ENCODE results near the gene RABGAP1L.

RABGAP1L gene

GRCh38 chr1:174666248-174666647 lies 506.9 kb downstream of the RABGAP1L start:
- H3K36me3 Mint-ChIP-seq (ENCODE audit: low read depth) = no peaks in the 10 kb centered on the region
- H3K27ac Mint-ChIP-seq = no peak overlapping the region
- H3K4me1 Mint-ChIP-seq = no peaks in the 10 kb centered on the region
- DNase-seq = no peak
- H3K9me3 Mint-ChIP-seq = peaks cover 18% of the 10 kb centered on the region
- TF ChIP-seq CTCF (IDR thresholded peaks at IDR 0.05) = no peak
- H3K27me3 Mint-ChIP-seq (ENCODE audit: low read depth, poor library complexity) = no peaks in the 10 kb centered on the region
- H3K4me3 Mint-ChIP-seq = no peak overlapping the region

DNA sequence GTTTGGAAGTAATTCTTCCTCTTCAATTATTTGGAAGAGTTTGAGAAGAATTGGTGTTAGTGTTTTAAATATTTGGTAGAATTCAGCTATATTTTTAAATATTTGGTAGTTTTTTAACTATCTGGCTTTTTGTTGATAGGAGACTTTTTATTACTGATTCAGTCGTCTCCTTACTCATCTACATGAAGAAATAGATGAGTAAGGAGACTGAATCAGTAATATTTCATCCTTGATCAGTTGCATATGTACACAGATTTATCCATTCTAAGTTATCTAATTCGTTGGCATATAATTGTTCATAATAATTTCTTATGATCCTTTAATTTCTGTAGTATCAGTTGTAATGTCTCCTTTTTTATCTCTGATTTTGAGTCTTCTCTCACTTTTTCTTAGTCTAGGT lies 512.5 kb downstream of the RABGAP1L start:
- H3K27me3 Mint-ChIP-seq (ENCODE audit: low read depth, poor library complexity) = no peaks in the 10 kb centered on the region
- no peak for DNase-seq
- no peak overlapping the region for H3K4me3 Mint-ChIP-seq
- peaks cover 18% of the 10 kb centered on the region for H3K9me3 Mint-ChIP-seq
- no peak for TF ChIP-seq CTCF (IDR thresholded peaks at IDR 0.05)
- no peaks in the 10 kb centered on the region for H3K4me1 Mint-ChIP-seq
- no peak overlapping the region for H3K27ac Mint-ChIP-seq
- no peaks in the 10 kb centered on the region for H3K36me3 Mint-ChIP-seq (ENCODE audit: low read depth)

- no peaks in the 10 kb centered on the region for H3K36me3 Mint-ChIP-seq (ENCODE audit: low read depth)
Measured at GRCh38 chr1:174676856-174677255, 517.5 kb downstream of the RABGAP1L start.

GRCh38 chr1:174678657-174679056 lies 519.3 kb downstream of the RABGAP1L start:
- Mint-ChIP-seq H3K4me3 (no peak overlapping the region), H3K9me3 (no peaks in the 10 kb centered on the region), H3K27me3 (ENCODE audit: low read depth, poor library complexity) (no peaks in the 10 kb centered on the region), H3K4me1 (no peaks in the 10 kb centered on the region), H3K27ac (no peak overlapping the region), H3K36me3 (ENCODE audit: low read depth) (no peaks in the 10 kb centered on the region)
- no peak for TF ChIP-seq CTCF (IDR thresholded peaks at IDR 0.05)
- DNase-seq = no peak

More at GRCh38 chr1:174676856-174677255, 517.5 kb downstream of the RABGAP1L start:
- H3K9me3 Mint-ChIP-seq = no peaks in the 10 kb centered on the region
- H3K27me3 Mint-ChIP-seq (ENCODE audit: low read depth, poor library complexity) = no peaks in the 10 kb centered on the region
- DNase-seq = no peak
- TF ChIP-seq CTCF (IDR thresholded peaks at IDR 0.05) = no peak
- no peak overlapping the region for H3K27ac Mint-ChIP-seq
- no peak overlapping the region for H3K4me3 Mint-ChIP-seq
- no peaks in the 10 kb centered on the region for H3K4me1 Mint-ChIP-seq

DNA sequence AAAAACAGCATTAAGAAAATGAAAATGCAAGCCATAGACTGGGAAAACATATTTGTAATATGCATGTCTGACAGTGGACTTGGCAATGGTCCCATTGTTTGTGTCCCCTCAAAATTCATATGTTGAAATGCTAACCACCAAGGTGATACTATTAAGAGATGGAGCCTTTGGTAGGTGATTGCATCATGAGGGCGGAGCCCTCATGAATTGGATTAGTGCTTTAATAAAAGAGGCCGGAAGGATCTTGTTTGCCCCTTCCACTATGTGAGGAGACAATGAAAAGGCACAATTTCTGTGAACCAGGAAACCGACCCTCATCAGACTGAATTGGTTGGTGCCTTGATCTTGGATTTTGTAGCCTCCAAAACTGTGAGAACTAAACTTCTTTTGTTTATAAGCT lies 520.8 kb downstream of the RABGAP1L start:
- DNase-seq = no peak
- no peak for TF ChIP-seq CTCF (IDR thresholded peaks at IDR 0.05)
- Mint-ChIP-seq H3K4me3 (no peak overlapping the region), H3K36me3 (ENCODE audit: low read depth) (no peaks in the 10 kb centered on the region), H3K9me3 (no peaks in the 10 kb centered on the region), H3K27me3 (ENCODE audit: low read depth, poor library complexity) (no peaks in the 10 kb centered on the region), H3K27ac (no peak overlapping the region), H3K4me1 (no peaks in the 10 kb centered on the region)

DNA sequence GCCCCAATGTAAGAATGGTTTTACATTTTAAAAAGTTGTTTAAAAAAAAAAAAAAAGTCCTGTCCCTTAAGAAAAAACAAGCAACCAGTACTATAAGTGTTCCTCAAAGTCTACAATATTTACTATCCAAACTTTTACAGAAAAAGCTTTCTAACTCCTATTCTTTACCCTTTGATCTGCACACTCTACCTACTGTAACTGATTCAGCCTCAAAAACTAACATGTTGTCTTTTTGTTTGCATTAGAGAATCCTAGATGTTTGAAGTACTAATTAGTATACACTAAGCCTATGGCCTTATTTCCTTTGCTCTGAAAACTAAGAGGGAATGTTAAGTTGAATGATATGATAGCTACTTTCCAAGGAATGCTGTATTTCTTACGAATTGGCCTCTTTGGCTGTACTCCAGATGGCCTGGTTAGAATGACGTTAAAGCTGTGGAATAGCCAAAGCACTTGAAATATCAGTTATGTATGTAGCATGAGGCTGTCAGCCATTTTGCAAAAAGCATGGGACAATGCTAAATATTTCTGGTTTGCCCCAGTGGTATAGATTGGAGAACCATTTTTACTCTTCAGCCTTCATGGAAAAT lies 523.2 kb downstream of the RABGAP1L start:
- Mint-ChIP-seq H3K27me3 (ENCODE audit: low read depth, poor library complexity) (no peaks in the 10 kb centered on the region), H3K4me3 (no peak overlapping the region), H3K27ac (no peak overlapping the region), H3K4me1 (no peaks in the 10 kb centered on the region), H3K36me3 (ENCODE audit: low read depth) (no peaks in the 10 kb centered on the region), H3K9me3 (no peaks in the 10 kb centered on the region)
- TF ChIP-seq CTCF (IDR thresholded peaks at IDR 0.05) = no peak
- DNase-seq = no peak
